DOHH2 (cell line): ENCODE data around the gene IL1RAP.

Experiments used
- EZH2phosphoT487 ChIP-seq: fragments of 200-600 bp; sonication (generic); IDR thresholded peaks from 2 replicates; pipeline ENCODE4 v1.6.1; 2017; ENCODE audit warnings: borderline replicate concordance, mild to moderate bottlenecking, antibody characterized with exemption, low read length, moderate library complexity, mixed read lengths
- TF ChIP-seq, protein P1 (sequence below): fragments of 200-600 bp; sonication (generic); IDR thresholded peaks from one replicate; pipeline ENCODE4 v1.5.1; 2014; ENCODE audit warnings: antibody characterized with exemption, mild to moderate bottlenecking, low read depth, low read length; ENCODE audit not compliant: poor library complexity, severe bottlenecking

DNA sequence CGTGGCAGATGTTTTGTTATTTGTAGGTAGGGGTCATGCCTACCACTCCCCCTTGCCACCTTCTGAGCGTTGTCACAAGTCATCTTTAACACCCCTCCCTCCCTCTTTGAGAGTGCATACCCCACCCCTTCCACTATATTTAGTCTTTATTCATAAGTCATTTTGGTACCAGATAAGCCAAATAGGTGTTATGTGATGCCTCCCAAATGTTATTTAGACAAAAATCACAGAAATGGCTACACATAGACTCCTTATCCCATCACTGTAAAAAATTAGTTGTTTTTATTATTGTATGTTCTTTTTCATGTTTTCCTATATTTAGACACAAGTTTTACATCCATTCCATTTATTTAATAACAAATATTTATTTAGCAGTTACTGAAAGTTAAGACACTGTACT lies 93.1 kb downstream of the IL1RAP start:
- TF ChIP-seq, protein P1, sequence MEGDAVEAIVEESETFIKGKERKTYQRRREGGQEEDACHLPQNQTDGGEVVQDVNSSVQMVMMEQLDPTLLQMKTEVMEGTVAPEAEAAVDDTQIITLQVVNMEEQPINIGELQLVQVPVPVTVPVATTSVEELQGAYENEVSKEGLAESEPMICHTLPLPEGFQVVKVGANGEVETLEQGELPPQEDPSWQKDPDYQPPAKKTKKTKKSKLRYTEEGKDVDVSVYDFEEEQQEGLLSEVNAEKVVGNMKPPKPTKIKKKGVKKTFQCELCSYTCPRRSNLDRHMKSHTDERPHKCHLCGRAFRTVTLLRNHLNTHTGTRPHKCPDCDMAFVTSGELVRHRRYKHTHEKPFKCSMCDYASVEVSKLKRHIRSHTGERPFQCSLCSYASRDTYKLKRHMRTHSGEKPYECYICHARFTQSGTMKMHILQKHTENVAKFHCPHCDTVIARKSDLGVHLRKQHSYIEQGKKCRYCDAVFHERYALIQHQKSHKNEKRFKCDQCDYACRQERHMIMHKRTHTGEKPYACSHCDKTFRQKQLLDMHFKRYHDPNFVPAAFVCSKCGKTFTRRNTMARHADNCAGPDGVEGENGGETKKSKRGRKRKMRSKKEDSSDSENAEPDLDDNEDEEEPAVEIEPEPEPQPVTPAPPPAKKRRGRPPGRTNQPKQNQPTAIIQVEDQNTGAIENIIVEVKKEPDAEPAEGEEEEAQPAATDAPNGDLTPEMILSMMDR: no peak
- no peak for TF ChIP-seq EZH2phosphoT487
